Measurements from ENCODE around the gene SLC28A2. TPM values are rescaled to one million over a fixed set of nuclear protein-coding genes. Genes with fewer than 3 reads are reported as not detected.

Gene SLC28A2
- total and polyA plus RNA-seq, 7 experiments from 2014 or later, result not detected

DNA sequence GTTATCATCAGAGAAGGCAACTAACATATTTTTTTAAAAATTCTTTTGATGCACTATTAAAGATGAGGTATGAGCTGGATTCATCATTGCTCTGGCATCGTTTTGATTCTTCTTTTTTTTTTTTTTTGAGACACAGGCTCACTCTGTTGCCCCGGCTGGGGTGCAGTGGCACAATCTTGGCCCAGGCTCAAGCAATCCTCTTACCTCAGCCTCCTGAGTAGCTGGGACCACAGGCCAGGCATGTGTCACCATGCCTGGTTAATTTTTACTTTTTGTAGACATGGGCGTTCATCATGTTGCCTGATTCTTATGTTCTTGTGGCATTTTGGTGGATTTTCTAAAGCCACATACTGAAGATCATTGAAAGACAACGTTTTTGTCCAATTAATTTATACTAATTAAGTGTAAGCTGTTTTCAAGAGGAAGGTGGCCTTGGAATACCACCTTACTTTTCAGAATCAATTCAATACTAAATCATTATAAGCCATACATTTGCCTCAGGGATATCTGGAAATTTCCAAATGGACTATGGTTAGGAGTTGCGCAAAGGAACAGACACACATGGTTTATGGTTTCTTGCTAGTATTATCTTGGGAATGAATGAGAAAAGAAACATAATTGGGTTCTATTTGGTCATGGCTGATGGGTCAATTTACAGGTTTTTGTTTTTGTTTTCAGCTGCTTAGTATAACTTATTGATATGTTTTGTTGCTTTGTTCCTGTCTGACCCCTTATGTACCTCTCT, 22.8 kb downstream of the SLC28A2 start:
- no peaks in the 10 kb centered on the region for H3K36me3 ChIP-seq (ENCODE audit: control insufficient read depth in 2 of 3, insufficient read depth in 3 of 3, low read length in 3 of 3)
- H3K4me1 Mint-ChIP-seq, result peaks cover 10 to 30% (median 20%) of the 10 kb centered on the region in 7 donors
- no peak overlapping the region for H3K4me3 Mint-ChIP-seq
- H3K27me3 ChIP-seq (ENCODE audit: control insufficient read depth in 2 of 2, insufficient read depth in 2 of 2, low read length in 2 of 2), result no peaks in the 10 kb centered on the region
- no peak for ATAC-seq
- H3K4me1 ChIP-seq (ENCODE audit: control insufficient read depth in 2 of 2, insufficient read depth in 2 of 2, low read length in 2 of 2), result peaks cover 8 to 10% of the 10 kb centered on the region in 2 donors
- ChIA-PET CTCF (interaction anchor here (0.7 to 1.5 kb wide), 3 partner anchors 70 to 106 kb away, joined by 3 to 8 read pairs (median 5); no protein-coding TSS in a partner anchor), POLR2A (interaction anchor here (0.6 to 1.2 kb wide), 3 partner anchors 25 to 362 kb away, joined by 3 to 5 read pairs (median 4); no protein-coding TSS in a partner anchor)
- H3K9me3 ChIP-seq (ENCODE audit: control insufficient read depth in 2 of 3, low read length in 3 of 3), result no peaks in the 10 kb centered on the region
- intact Hi-C loops (cut with micrococcal nuclease), result no loop called here
- H3K4me3 ChIP-seq (ENCODE audit: low read length), result no peak overlapping the region
- no peak overlapping the region for H3K27ac Mint-ChIP-seq
- peaks cover 0 to 7% (median 0%) of the 10 kb centered on the region in 5 donors for H3K36me3 Mint-ChIP-seq
- DNase-seq, result no peak
- H3K27me3 Mint-ChIP-seq, result peaks cover 0 to 2% (median 0%) of the 10 kb centered on the region in 5 donors
- H3K9me3 Mint-ChIP-seq, result peaks cover 0 to 2% (median 0%) of the 10 kb centered on the region in 11 donors
- no peak overlapping the region for H3K27ac ChIP-seq (ENCODE audit: low read depth, low read length)

DNA sequence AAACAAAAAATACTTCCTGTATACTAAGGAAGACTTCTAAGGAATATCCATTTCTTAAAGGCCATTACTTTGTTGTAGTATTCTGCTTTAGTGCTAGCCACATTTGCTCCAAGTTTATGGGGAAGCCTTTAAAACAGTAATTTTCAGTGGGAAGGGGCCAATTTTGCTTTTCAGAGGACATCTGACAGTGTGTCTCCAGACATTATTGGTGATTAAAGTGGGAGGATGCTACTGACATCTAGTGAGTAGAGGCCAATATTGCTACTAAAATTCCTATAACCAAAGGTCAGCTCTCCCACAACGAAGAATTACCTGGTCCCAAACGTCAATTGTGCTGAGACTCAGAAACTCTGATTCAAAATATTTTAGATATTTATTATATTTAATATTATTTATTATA, 24.8 kb downstream of the SLC28A2 start:
- Mint-ChIP-seq H3K4me3 (no peak overlapping the region), H3K27ac (no peak overlapping the region), H3K4me1 (peaks cover 10 to 34% (median 23%) of the 10 kb centered on the region in 7 donors), H3K27me3 (peaks cover 0 to 2% (median 0%) of the 10 kb centered on the region in 5 donors), H3K36me3 (peaks cover 0 to 3% (median 0%) of the 10 kb centered on the region in 5 donors), H3K9me3 (peaks cover 0 to 2% (median 0%) of the 10 kb centered on the region in 11 donors)
- ATAC-seq (no peak), DNase-seq (peak in 6 of 9 donors; percentile 10 to 28 (median 16))
- no peaks in the 10 kb centered on the region for H3K9me3 ChIP-seq (ENCODE audit: control insufficient read depth in 2 of 3, low read length in 3 of 3)
- intact Hi-C loops (cut with micrococcal nuclease), result no loop called here
- no peak overlapping the region for H3K4me3 ChIP-seq (ENCODE audit: low read length)
- no peaks in the 10 kb centered on the region for H3K27me3 ChIP-seq (ENCODE audit: control insufficient read depth in 2 of 2, insufficient read depth in 2 of 2, low read length in 2 of 2)
- no peak overlapping the region for H3K27ac ChIP-seq (ENCODE audit: low read depth, low read length)
- H3K36me3 ChIP-seq (ENCODE audit: control insufficient read depth in 2 of 3, insufficient read depth in 3 of 3, low read length in 3 of 3), result no peaks in the 10 kb centered on the region
- ChIA-PET POLR2A (interaction anchor here (1.0 kb wide), 1 partner anchor 109 kb away, joined by 3 read pairs; no protein-coding TSS in a partner anchor), CTCF (interaction anchor here (1.0 to 1.5 kb wide), 2 partner anchors 86 to 98 kb away, joined by 3 to 8 read pairs; no protein-coding TSS in a partner anchor)
- H3K4me1 ChIP-seq (ENCODE audit: control insufficient read depth in 2 of 2, insufficient read depth in 2 of 2, low read length in 2 of 2), result peaks cover 9 to 12% of the 10 kb centered on the region in 2 donors

DNA sequence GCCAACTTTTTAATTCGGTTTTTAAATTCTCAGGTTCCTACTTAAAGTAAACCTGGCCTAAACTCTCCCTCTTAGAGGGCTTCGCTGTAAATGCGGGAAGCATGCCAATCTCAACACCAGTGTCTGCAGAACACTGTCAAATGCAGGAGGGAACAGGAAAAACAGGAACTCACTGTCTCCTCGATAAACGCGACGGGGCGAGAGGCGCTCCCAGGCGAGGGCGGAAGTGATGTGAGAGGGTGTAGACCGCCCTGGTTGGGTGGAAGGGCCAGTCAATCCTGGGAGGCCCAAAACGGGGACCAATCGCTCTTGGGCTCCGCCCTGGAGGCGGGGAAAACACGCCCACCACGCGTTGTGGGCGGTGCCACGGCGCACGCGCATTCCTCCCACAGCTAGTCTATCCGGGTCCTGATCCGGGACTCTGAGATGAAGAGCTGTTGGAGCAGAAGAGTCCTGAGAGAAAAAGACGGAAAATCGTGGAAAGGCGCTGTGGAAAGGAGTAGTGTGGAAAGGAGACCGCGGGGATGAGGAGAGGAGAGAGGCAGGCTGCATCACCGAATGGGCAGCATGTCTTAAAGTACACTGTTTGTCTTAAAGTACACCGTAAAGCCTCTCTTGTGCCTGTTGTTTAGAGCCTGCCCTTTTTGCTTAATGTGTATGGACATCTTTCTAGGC, 27.1 kb downstream of the SLC28A2 start:
- H3K36me3 Mint-ChIP-seq, result peaks cover 0 to 2% (median 0%) of the 10 kb centered on the region in 5 donors
- no peaks in the 10 kb centered on the region for H3K9me3 Mint-ChIP-seq
- intact Hi-C loops (cut with micrococcal nuclease), result loop anchor here (1.0 to 2.0 kb wide), 9 partner anchors 79 to 992 kb away; partner anchors contain the start of gene BLOC1S6 (in 2 of the 2)
- peak; percentile 100 for ATAC-seq
- H3K27me3 ChIP-seq (ENCODE audit: control insufficient read depth in 2 of 2, insufficient read depth in 2 of 2, low read length in 2 of 2), result no peaks in the 10 kb centered on the region
- H3K4me3 Mint-ChIP-seq, result peak overlapping the region; percentile 90 to 99 (median 95)
- no peaks in the 10 kb centered on the region for H3K36me3 ChIP-seq (ENCODE audit: control insufficient read depth in 2 of 3, insufficient read depth in 3 of 3, low read length in 3 of 3)
- CTCF ChIA-PET, result interaction anchor here (1.2 to 2.2 kb wide), 4 partner anchors 74 to 123 kb away, joined by 3 to 6 read pairs (median 4); a partner anchor contains a TSS
- peaks cover 9 to 12% of the 10 kb centered on the region in 2 donors for H3K4me1 ChIP-seq (ENCODE audit: control insufficient read depth in 2 of 2, insufficient read depth in 2 of 2, low read length in 2 of 2)
- peak overlapping the region; percentile 84 to 99 (median 93) for H3K27ac Mint-ChIP-seq
- peak overlapping the region; percentile 84 for H3K27ac ChIP-seq (ENCODE audit: low read depth, low read length)
- H3K9me3 ChIP-seq (ENCODE audit: control insufficient read depth in 2 of 3, low read length in 3 of 3), result no peaks in the 10 kb centered on the region
- peak overlapping the region; percentile 90 for H3K4me3 ChIP-seq (ENCODE audit: low read length)
- POLR2A ChIA-PET, result interaction anchor here (0.7 to 2.5 kb wide), 10 partner anchors 78 to 309 kb away, joined by 3 to 16 read pairs (median 4); partner anchors contain the start of gene BLOC1S6
- peaks cover 0 to 1% (median 0%) of the 10 kb centered on the region in 5 donors for H3K27me3 Mint-ChIP-seq
- peaks cover 10 to 34% (median 23%) of the 10 kb centered on the region in 7 donors for H3K4me1 Mint-ChIP-seq
- peak; percentile 93 to 99 (median 98) for DNase-seq

DNA sequence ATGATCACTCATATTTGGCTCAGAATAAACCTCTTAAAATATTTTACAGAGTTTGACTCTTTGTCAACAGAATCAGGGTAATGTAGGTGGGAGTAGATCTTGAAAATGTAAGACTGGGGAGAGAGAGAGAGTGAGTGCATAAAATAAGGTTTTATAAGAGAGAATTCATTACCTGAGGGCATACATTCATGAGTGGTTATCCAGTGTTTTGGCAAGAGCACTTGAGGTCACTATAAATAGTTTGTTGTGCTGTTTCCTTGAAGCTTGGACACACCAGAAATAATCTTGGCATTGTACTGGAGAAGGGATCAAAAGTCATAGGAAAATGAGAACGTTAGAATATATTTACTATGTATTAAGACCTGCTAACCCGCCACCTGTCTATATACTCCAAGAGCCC, 33.4 kb downstream of the SLC28A2 start:
- H3K27me3 Mint-ChIP-seq, result peaks cover 0 to 22% (median 13%) of the 10 kb centered on the region in 5 donors
- Histone ChIP-seq H3K36me3 (ENCODE audit: control insufficient read depth in 2 of 3, insufficient read depth in 3 of 3, low read length in 3 of 3) (no peaks in the 10 kb centered on the region), H3K27ac (ENCODE audit: low read depth, low read length) (no peak overlapping the region), H3K4me1 (ENCODE audit: control insufficient read depth in 2 of 2, insufficient read depth in 2 of 2, low read length in 2 of 2) (no peaks in the 10 kb centered on the region), H3K9me3 (ENCODE audit: control insufficient read depth in 2 of 3, low read length in 3 of 3) (no peaks in the 10 kb centered on the region), H3K4me3 (ENCODE audit: low read length) (no peak overlapping the region), H3K27me3 (ENCODE audit: control insufficient read depth in 2 of 2, insufficient read depth in 2 of 2, low read length in 2 of 2) (no peaks in the 10 kb centered on the region)
- ATAC-seq (no peak), DNase-seq (no peak)
- ChIA-PET POLR2A (no interaction called here), CTCF (no interaction called here)
- no peaks in the 10 kb centered on the region for H3K36me3 Mint-ChIP-seq
- no peaks in the 10 kb centered on the region for H3K9me3 Mint-ChIP-seq
- H3K27ac Mint-ChIP-seq, result no peak overlapping the region
- intact Hi-C loops (cut with micrococcal nuclease), result no loop called here
- no peak overlapping the region for H3K4me3 Mint-ChIP-seq
- H3K4me1 Mint-ChIP-seq, result no peaks in the 10 kb centered on the region

DNA sequence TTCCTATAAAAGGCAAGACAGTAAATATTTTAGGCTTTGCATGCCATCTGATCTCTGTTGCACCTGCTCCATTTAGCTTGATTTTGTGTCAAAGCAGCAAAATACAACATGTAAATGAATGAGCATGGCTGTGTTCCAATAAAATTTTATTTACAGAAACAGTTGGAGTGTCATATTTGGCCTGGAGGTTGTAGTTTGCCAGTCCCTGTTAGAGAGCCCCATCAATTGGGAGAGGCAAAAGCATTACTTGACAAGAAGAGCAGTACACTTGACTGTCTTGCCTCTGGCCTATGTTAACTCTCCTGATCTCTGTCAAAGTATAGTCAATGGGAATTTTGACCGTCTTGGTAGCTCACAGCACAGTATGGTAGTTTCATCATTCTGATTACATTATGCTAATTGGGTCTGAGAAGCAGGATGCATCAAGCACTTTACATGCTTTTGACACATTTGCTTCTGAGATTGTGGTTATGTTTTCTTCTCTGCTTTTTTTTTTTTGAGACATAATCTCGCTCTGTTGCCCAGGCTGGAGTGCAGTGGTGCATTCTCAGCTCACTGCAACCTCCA, 35.4 kb downstream of the SLC28A2 start:
- H3K27ac ChIP-seq (ENCODE audit: low read depth, low read length), result no peak overlapping the region
- ChIA-PET CTCF (no interaction called here), POLR2A (no interaction called here)
- H3K27ac Mint-ChIP-seq, result no peak overlapping the region
- H3K27me3 ChIP-seq (ENCODE audit: control insufficient read depth in 2 of 2, insufficient read depth in 2 of 2, low read length in 2 of 2), result no peaks in the 10 kb centered on the region
- no peaks in the 10 kb centered on the region for H3K4me1 Mint-ChIP-seq
- DNase-seq (no peak), ATAC-seq (no peak)
- H3K9me3 Mint-ChIP-seq, result no peaks in the 10 kb centered on the region
- intact Hi-C loops (cut with micrococcal nuclease), result no loop called here
- H3K36me3 Mint-ChIP-seq, result no peaks in the 10 kb centered on the region
- H3K4me1 ChIP-seq (ENCODE audit: control insufficient read depth in 2 of 2, insufficient read depth in 2 of 2, low read length in 2 of 2), result no peaks in the 10 kb centered on the region
- no peaks in the 10 kb centered on the region for H3K36me3 ChIP-seq (ENCODE audit: control insufficient read depth in 2 of 3, insufficient read depth in 3 of 3, low read length in 3 of 3)
- no peak overlapping the region for H3K4me3 ChIP-seq (ENCODE audit: low read length)
- H3K27me3 Mint-ChIP-seq, result peaks cover 0 to 28% (median 13%) of the 10 kb centered on the region in 5 donors
- H3K4me3 Mint-ChIP-seq, result no peak overlapping the region
- no peaks in the 10 kb centered on the region for H3K9me3 ChIP-seq (ENCODE audit: control insufficient read depth in 2 of 3, low read length in 3 of 3)

DNA sequence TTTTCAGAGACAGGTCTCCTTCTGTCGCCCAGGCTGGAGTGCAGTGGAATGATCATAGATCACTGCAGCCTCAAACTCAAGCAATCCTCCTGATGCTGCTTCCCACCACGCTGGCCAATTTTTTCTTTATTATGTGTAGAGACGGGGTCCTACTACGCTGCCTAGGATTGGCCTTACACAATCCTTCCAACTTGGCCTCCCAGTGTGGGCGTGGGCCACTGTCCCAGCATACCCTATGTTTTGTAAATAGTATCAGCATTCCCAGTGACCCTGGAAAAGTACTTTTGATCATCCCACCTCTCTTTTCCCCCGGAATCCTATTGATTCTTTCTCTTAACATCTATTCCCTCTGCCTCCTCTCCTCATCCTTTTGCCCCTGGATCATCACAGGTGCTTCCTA, 36.9 kb downstream of the SLC28A2 start:
- no peaks in the 10 kb centered on the region for H3K4me1 ChIP-seq (ENCODE audit: control insufficient read depth in 2 of 2, insufficient read depth in 2 of 2, low read length in 2 of 2)
- Mint-ChIP-seq H3K36me3 (peaks cover 0 to under 1% (median 0%) of the 10 kb centered on the region in 5 donors), H3K9me3 (peaks cover 0 to under 1% (median 0%) of the 10 kb centered on the region in 11 donors), H3K4me3 (no peak overlapping the region), H3K27ac (no peak overlapping the region), H3K4me1 (no peaks in the 10 kb centered on the region), H3K27me3 (peaks cover 0 to 30% (median 13%) of the 10 kb centered on the region in 5 donors)
- intact Hi-C loops (cut with micrococcal nuclease), result no loop called here
- no peak for ATAC-seq
- H3K27ac ChIP-seq (ENCODE audit: low read depth, low read length), result no peak overlapping the region
- CTCF ChIA-PET, result interaction anchor here (0.6 kb wide), 1 partner anchor 86 kb away, joined by 5 read pairs; no protein-coding TSS in a partner anchor
- no peaks in the 10 kb centered on the region for H3K27me3 ChIP-seq (ENCODE audit: control insufficient read depth in 2 of 2, insufficient read depth in 2 of 2, low read length in 2 of 2)
- POLR2A ChIA-PET, result no interaction called here
- no peak for DNase-seq
- no peaks in the 10 kb centered on the region for H3K9me3 ChIP-seq (ENCODE audit: control insufficient read depth in 2 of 3, low read length in 3 of 3)
- no peak overlapping the region for H3K4me3 ChIP-seq (ENCODE audit: low read length)
- no peaks in the 10 kb centered on the region for H3K36me3 ChIP-seq (ENCODE audit: control insufficient read depth in 2 of 3, insufficient read depth in 3 of 3, low read length in 3 of 3)

All from naive thymus-derived CD4-positive, alpha-beta T cell (primary cell).